NCI-H1092 (cell line): Measurements from ENCODE around the gene FGF18.
"Not testable (repeated sequence)": the region's sequence is repeated elsewhere in the genome, so short reads cannot be mapped to it uniquely, and the experiment has no call there.

ENCODE experiments used
- DNase-seq: peaks from one replicate; lab custom pipeline; 2025; lab: John Stamatoyannopoulos, UW

FGF18 gene

GRCh38 chr5:171400169-171400568 is 19.3 kb upstream of the FGF18 start:
- no peak for DNase-seq

- DNase-seq: no peak
These were observed 18.1 kb upstream of the FGF18 start for GRCh38 chr5:171401167-171401947.

- DNase-seq: not testable (repeated sequence)
These were observed 16.7 kb upstream of the FGF18 start for GRCh38 chr5:171402751-171403150.

- no peak for DNase-seq
These were observed 13.8 kb upstream of the FGF18 start for GRCh38 chr5:171405615-171406014.

- no peak for DNase-seq
These were observed 12.2 kb upstream of the FGF18 start for GRCh38 chr5:171407234-171407633.

GRCh38 chr5:171409164-171410136 is 10.0 kb upstream of the FGF18 start:
- DNase-seq: no peak

- no peak for DNase-seq
These were observed 9.3 kb upstream of the FGF18 start for GRCh38 chr5:171410181-171410580.

- no peak for DNase-seq
These were observed 7.3 kb upstream of the FGF18 start for GRCh38 chr5:171412186-171412585.

GRCh38 chr5:171413153-171413910 is 6.1 kb upstream of the FGF18 start:
- DNase-seq: no peak

- DNase-seq: not testable (repeated sequence)
These were observed 5.5 kb upstream of the FGF18 start for GRCh38 chr5:171413993-171414392.

- DNase-seq: no peak
These were observed 4.2 kb upstream of the FGF18 start for GRCh38 chr5:171415115-171415730.

GRCh38 chr5:171416160-171417049 is 3.0 kb upstream of the FGF18 start:
- DNase-seq: no peak

- DNase-seq: peak; percentile 16
These were observed 998 bp upstream of the FGF18 start for GRCh38 chr5:171418316-171418981.

GRCh38 chr5:171419688-171420430 is 412 bp downstream of the FGF18 start:
- DNase-seq: no peak

- DNase-seq: peak; percentile 66
These were observed 1.2 kb downstream of the FGF18 start for GRCh38 chr5:171420431-171421241.

- no peak for DNase-seq
These were observed 2.1 kb downstream of the FGF18 start for GRCh38 chr5:171421331-171422262.

- no peak for DNase-seq
These were observed 3.0 kb downstream of the FGF18 start for GRCh38 chr5:171422495-171422894.
